Middle frontal gyrus (tissue), 1 donor: ENCODE results near the gene GPER1.
"Not testable (repeated sequence)": the region's sequence is repeated elsewhere in the genome, so short reads cannot be mapped to it uniquely, and the experiment has no call there.

Experiments
- DNase-seq: peaks from one replicate; pipeline ENCODE4 v3.0.0-alpha.2; 2015; ENCODE audit warnings: low spot score; ENCODE audit errors: extremely low spot score

The GPER1 gene

GRCh38 chr7:1068013-1068412 lies 19.9 kb upstream of the GPER1 start:
- DNase-seq, result no peak

GRCh38 chr7:1068619-1069018 lies 19.3 kb upstream of the GPER1 start:
- DNase-seq, result no peak

GRCh38 chr7:1070544-1071011 lies 17.3 kb upstream of the GPER1 start:
- DNase-seq, result no peak

GRCh38 chr7:1071731-1072254 lies 16.1 kb upstream of the GPER1 start:
- no peak for DNase-seq

- no peak for DNase-seq
Measured at GRCh38 chr7:1073142-1073977, 14.6 kb upstream of the GPER1 start.

- not testable (repeated sequence) for DNase-seq
Measured at GRCh38 chr7:1074018-1074417, 13.9 kb upstream of the GPER1 start.

GRCh38 chr7:1074593-1075431 lies 13.1 kb upstream of the GPER1 start:
- no peak for DNase-seq

- DNase-seq, result no peak
Measured at GRCh38 chr7:1076184-1077072, 11.5 kb upstream of the GPER1 start.

- no peak for DNase-seq
Measured at GRCh38 chr7:1078519-1078918, 9.4 kb upstream of the GPER1 start.

GRCh38 chr7:1078985-1079384 lies 8.9 kb upstream of the GPER1 start:
- no peak for DNase-seq

- no peak for DNase-seq
Measured at GRCh38 chr7:1079546-1079945, 8.4 kb upstream of the GPER1 start.

GRCh38 chr7:1080252-1080920 lies 7.5 kb upstream of the GPER1 start:
- no peak for DNase-seq

- DNase-seq, result no peak
Measured at GRCh38 chr7:1080921-1081255, 7.0 kb upstream of the GPER1 start.

- DNase-seq, result no peak
Measured at GRCh38 chr7:1081336-1081735, 6.6 kb upstream of the GPER1 start.

- DNase-seq, result no peak
Measured at GRCh38 chr7:1081931-1082401, 5.9 kb upstream of the GPER1 start.

- no peak for DNase-seq
Measured at GRCh38 chr7:1083729-1084657, 3.9 kb upstream of the GPER1 start.

GRCh38 chr7:1085266-1085665 lies 2.6 kb upstream of the GPER1 start:
- no peak for DNase-seq

- no peak for DNase-seq
Measured at GRCh38 chr7:1085910-1086421, 1.9 kb upstream of the GPER1 start.
